ENCODE data around the gene PTPRH. TPM values are rescaled to one million over a fixed set of nuclear protein-coding genes. Genes with fewer than 3 reads are reported as not detected.

PTPRH gene
- total and polyA plus RNA-seq, 9 of the 15 experiments (the other 6 are each of a cell fraction or from before 2014, with no cell fraction given), result 0.87 to 34.3 (median 22.7) TPM

- TF ChIP-seq, protein P1, sequence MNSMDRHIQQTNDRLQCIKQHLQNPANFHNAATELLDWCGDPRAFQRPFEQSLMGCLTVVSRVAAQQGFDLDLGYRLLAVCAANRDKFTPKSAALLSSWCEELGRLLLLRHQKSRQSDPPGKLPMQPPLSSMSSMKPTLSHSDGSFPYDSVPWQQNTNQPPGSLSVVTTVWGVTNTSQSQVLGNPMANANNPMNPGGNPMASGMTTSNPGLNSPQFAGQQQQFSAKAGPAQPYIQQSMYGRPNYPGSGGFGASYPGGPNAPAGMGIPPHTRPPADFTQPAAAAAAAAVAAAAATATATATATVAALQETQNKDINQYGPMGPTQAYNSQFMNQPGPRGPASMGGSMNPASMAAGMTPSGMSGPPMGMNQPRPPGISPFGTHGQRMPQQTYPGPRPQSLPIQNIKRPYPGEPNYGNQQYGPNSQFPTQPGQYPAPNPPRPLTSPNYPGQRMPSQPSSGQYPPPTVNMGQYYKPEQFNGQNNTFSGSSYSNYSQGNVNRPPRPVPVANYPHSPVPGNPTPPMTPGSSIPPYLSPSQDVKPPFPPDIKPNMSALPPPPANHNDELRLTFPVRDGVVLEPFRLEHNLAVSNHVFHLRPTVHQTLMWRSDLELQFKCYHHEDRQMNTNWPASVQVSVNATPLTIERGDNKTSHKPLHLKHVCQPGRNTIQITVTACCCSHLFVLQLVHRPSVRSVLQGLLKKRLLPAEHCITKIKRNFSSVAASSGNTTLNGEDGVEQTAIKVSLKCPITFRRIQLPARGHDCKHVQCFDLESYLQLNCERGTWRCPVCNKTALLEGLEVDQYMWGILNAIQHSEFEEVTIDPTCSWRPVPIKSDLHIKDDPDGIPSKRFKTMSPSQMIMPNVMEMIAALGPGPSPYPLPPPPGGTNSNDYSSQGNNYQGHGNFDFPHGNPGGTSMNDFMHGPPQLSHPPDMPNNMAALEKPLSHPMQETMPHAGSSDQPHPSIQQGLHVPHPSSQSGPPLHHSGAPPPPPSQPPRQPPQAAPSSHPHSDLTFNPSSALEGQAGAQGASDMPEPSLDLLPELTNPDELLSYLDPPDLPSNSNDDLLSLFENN (IDR thresholded peaks at IDR 0.05; ENCODE audit: low read depth in 2 of 2, low read length in 2 of 2), result no peak
- TF ChIP-seq FOXA1 (IDR thresholded peaks at IDR 0.05; ENCODE audit: borderline replicate concordance), result no peak
- TF ChIP-seq JUN (IDR thresholded peaks at IDR 0.05; ENCODE audit: borderline replicate concordance, low read depth, low read length), result peak; percentile 10; the same call in 1 of the 2 replicates
- TF ChIP-seq JUN (CRISPR knock-in tag; IDR thresholded peaks at IDR 0.05; ENCODE audit: borderline replicate concordance), result no peak
- TF ChIP-seq, protein P2, sequence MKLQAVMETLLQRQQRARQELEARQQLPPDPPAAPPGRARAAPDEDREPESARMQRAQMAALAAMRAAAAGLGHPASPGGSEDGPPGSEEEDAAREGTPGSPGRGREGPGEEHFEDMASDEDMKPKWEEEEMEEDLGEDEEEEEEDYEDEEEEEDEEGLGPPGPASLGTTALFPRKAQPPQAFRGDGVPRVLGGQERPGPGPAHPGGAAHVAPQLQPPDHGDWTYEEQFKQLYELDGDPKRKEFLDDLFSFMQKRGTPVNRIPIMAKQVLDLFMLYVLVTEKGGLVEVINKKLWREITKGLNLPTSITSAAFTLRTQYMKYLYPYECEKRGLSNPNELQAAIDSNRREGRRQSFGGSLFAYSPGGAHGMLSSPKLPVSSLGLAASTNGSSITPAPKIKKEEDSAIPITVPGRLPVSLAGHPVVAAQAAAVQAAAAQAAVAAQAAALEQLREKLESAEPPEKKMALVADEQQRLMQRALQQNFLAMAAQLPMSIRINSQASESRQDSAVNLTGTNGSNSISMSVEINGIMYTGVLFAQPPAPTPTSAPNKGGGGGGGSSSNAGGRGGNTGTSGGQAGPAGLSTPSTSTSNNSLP (IDR thresholded peaks at IDR 0.05; ENCODE audit: borderline replicate concordance, low read depth, low read length), result peak; percentile 64; the same call in 1 of the 2 replicates
- TF ChIP-seq ZFP1 (CRISPR knock-in tag; IDR thresholded peaks at IDR 0.05), result no peak
- no peak for TF ChIP-seq CHD4 (IDR thresholded peaks at IDR 0.05; ENCODE audit: insufficient read depth, insufficient replicate concordance, low read depth, low read length, poor library complexity, severe bottlenecking)
- TF ChIP-seq THAP12 (CRISPR knock-in tag; IDR thresholded peaks at IDR 0.05), result no peak
- no peak for TF ChIP-seq EWSR1 (IDR thresholded peaks at IDR 0.05; ENCODE audit: borderline replicate concordance, low read depth, partially characterized antibody)
- no peak for TF ChIP-seq ZNF778 (CRISPR knock-in tag; IDR thresholded peaks at IDR 0.05)
- TF ChIP-seq CCNT2 (IDR thresholded peaks at IDR 0.05; ENCODE audit: borderline replicate concordance, extremely low read depth, insufficient read length, low read depth, low read length), result no peak
- no peak for TF ChIP-seq ATF4 (CRISPR knock-in tag; IDR thresholded peaks at IDR 0.05)
- TF ChIP-seq NR2C2 (CRISPR knock-in tag; IDR thresholded peaks at IDR 0.05), result no peak
- TF ChIP-seq NR2C2 (tag; IDR thresholded peaks at IDR 0.05), result no peak
- TF ChIP-seq SIN3B (IDR thresholded peaks at IDR 0.05; ENCODE audit: low read depth), result peak; percentile 29; the same call in 1 of the 2 replicates
- TF ChIP-seq ZNF76 (CRISPR knock-in tag; IDR thresholded peaks at IDR 0.05; ENCODE audit: borderline replicate concordance), result no peak
- peak; percentile 61; the same call in 1 of the 2 replicates for TF ChIP-seq ZNF75A (CRISPR knock-in tag; IDR thresholded peaks at IDR 0.05)
- peak; percentile 59; the same call in 1 of the 2 replicates for TF ChIP-seq XRCC5 (IDR thresholded peaks at IDR 0.05; ENCODE audit: low read depth, low read length)
Measured at GRCh38 chr19:55166530-55167268, 42.6 kb downstream of the PTPRH start, which contains the start of gene DNAAF3 (continued).

Measured in K562 (cell line).